ENCODE measurements around the gene KRT78.

KRT78 gene

DNA sequence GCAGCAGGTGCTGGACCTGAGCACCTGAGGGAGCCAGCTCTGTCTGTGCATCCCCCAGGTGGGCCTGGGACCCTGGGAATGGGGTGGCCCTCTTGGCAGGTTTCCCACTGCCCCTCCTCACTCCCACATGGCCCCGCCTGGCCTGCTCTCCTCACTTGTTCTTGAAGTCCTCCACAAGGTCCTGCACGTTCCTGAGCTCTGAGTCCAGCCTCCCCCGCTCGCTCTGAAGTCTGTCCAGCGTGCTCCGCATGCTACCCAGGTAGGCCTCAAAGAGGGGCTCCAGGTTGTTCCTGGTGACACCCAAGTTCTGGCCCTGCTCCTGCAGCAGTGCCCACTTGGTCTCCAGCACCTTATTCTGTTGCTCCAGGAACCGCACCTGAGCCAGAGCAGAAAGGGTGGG, 17.5 kb downstream of the KRT78 start:
- TF ChIP-seq, protein P1, sequence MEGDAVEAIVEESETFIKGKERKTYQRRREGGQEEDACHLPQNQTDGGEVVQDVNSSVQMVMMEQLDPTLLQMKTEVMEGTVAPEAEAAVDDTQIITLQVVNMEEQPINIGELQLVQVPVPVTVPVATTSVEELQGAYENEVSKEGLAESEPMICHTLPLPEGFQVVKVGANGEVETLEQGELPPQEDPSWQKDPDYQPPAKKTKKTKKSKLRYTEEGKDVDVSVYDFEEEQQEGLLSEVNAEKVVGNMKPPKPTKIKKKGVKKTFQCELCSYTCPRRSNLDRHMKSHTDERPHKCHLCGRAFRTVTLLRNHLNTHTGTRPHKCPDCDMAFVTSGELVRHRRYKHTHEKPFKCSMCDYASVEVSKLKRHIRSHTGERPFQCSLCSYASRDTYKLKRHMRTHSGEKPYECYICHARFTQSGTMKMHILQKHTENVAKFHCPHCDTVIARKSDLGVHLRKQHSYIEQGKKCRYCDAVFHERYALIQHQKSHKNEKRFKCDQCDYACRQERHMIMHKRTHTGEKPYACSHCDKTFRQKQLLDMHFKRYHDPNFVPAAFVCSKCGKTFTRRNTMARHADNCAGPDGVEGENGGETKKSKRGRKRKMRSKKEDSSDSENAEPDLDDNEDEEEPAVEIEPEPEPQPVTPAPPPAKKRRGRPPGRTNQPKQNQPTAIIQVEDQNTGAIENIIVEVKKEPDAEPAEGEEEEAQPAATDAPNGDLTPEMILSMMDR (IDR thresholded peaks at IDR 0.05; ENCODE audit: low read depth, low read length): no peak
- DNase-seq: no peak

DNA sequence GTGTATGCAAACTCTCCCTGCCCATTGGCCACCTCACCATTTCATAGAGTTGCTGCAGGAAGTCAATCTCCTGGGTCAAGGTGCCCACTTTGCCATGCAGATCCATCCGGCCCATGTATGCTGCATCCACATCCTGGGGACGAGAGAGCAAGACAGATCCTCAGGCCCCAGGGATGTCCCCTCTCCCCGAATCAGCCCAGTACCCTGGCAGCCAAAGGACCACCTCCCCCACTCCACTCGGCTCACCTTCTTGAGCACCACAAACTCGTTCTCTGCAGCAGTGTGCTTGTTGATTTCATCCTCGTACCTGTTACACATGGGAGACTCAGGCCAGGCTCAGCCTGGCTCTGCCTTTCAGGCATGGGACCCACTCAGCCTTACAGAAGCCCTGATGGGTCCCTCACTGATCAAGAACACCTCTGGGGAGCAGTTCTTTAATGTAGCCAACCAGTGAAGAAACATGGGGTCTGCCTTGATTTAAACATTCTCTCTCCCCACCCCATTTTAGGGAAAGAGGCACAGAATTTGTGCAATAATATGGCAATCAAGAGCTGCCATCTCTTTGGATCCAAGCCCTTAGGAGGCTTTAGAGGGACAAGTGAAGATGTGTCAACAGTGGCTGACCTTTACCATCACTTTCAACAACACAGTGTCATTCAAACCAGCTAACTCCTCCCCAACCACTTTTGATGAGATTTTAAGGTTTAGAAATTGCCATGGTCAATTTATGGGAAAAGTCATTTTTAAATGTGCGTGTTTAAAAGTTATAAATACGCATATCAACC, 18.6 kb downstream of the KRT78 start:
- Histone ChIP-seq H3K27ac (no peak overlapping the region), H3K9me3 (ENCODE audit: severe bottlenecking) (no peaks in the 10 kb centered on the region), H3K27me3 (ENCODE audit: insufficient read depth, low read depth, severe bottlenecking) (peaks cover 93% of the 10 kb centered on the region), H3K4me3 (ENCODE audit: low read depth, low read length) (no peak overlapping the region), H3K36me3 (no peaks in the 10 kb centered on the region)
- TF ChIP-seq, protein P1 (IDR thresholded peaks at IDR 0.05; ENCODE audit: low read depth, low read length): no peak
- no peak for DNase-seq

More for the DNA sequence above, 17.5 kb downstream of the KRT78 start:
- Histone ChIP-seq H3K27ac (no peak overlapping the region), H3K4me3 (ENCODE audit: low read depth, low read length) (no peak overlapping the region), H3K36me3 (no peaks in the 10 kb centered on the region), H3K27me3 (ENCODE audit: insufficient read depth, low read depth, severe bottlenecking) (peaks cover 93% of the 10 kb centered on the region), H3K9me3 (ENCODE audit: severe bottlenecking) (no peaks in the 10 kb centered on the region)

DNA sequence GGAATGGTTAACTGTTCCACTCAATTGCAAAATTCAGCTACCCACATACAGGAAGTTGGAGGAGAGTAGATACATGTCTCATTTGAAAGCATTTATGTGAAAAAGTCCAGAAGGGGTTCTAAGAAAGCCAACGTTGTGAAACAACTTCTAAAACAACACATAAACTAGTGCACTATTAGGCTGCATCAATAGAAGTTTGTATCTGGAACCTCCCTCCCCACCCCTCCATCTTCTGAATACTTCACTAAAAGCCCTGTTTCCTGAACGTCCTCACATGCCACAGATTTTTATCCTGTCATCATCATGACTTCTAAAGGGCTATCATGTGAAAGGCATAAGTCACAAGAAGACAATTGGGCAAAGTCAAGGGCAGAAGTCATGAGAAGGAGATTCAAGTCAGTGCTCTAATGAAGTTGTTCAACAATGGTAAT, 20.2 kb downstream of the KRT78 start:
- TF ChIP-seq, protein P1 (IDR thresholded peaks at IDR 0.05; ENCODE audit: low read depth, low read length): no peak

DNA sequence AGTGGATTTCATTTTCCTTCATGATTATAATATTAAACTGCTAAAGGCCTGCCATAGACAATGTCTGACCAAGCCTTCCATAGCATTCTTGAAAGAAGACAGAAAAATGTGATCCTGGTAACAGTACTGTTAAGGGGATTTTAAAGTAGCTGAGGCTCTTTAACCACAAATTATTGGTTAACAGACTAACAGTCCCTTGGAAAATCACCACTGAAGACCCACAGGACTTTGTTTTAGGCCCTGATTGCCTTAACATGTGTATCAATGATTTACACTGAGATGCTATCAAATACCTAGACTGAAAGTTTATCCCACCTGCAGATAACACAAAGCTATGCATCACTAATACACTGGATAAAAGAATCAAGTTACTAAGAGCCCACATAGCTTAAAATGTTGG, 20.6 kb downstream of the KRT78 start:
- Histone ChIP-seq H3K4me3 (ENCODE audit: low read depth, low read length) (no peak overlapping the region), H3K27ac (no peak overlapping the region), H3K27me3 (ENCODE audit: insufficient read depth, low read depth, severe bottlenecking) (peaks cover 92% of the 10 kb centered on the region), H3K36me3 (no peaks in the 10 kb centered on the region), H3K9me3 (ENCODE audit: severe bottlenecking) (no peaks in the 10 kb centered on the region)
- DNase-seq: no peak
- TF ChIP-seq, protein P1 (IDR thresholded peaks at IDR 0.05; ENCODE audit: low read depth, low read length): no peak

More for the DNA sequence above, 20.2 kb downstream of the KRT78 start:
- Histone ChIP-seq H3K27ac (no peak overlapping the region), H3K36me3 (no peaks in the 10 kb centered on the region), H3K9me3 (ENCODE audit: severe bottlenecking) (no peaks in the 10 kb centered on the region), H3K4me3 (ENCODE audit: low read depth, low read length) (no peak overlapping the region), H3K27me3 (ENCODE audit: insufficient read depth, low read depth, severe bottlenecking) (peaks cover 92% of the 10 kb centered on the region)
- no peak for DNase-seq

DNA sequence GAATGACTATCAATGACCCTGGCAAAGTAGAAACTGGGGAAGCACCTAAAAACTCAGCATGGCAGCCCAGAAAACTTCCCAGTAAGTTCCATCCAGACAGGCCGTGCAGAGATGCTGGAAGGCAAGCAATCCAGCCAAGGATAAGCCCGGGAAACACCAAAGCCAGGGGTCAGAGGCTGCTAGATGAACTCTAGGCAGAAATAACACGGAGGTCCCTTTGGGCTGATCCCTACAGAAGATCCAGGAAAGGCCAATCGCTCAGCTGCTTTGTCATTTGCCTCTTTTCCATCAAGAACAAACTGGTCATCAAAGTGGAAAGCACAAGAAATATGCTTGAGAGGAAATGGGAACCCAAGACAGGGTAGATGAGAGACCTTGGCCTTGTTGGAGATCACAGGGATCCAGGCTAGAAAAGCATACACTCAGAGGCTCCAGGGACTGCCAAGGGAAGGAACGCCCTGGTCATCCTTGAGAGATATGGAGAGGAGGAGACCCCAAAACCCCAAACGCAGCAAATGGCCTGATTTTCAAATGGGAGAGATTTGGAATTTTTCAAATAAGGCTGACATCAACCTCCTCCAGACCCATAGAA, 21.2 kb downstream of the KRT78 start:
- TF ChIP-seq, protein P1 (IDR thresholded peaks at IDR 0.05; ENCODE audit: low read depth, low read length): no peak
- H3K9me3 ChIP-seq (ENCODE audit: severe bottlenecking): no peaks in the 10 kb centered on the region
- H3K27me3 ChIP-seq (ENCODE audit: insufficient read depth, low read depth, severe bottlenecking): peaks cover 92% of the 10 kb centered on the region
- H3K4me3 ChIP-seq (ENCODE audit: low read depth, low read length): no peak overlapping the region
- no peak for DNase-seq
- no peaks in the 10 kb centered on the region for H3K36me3 ChIP-seq
- H3K27ac ChIP-seq: no peak overlapping the region

Measured in WERI-Rb-1 (cell line).